ENCODE data around the gene KANK2.
"Not testable (repeated sequence)": the region's sequence is repeated elsewhere in the genome, so short reads cannot be mapped to it uniquely, and the experiment has no call there.

The KANK2 gene

GRCh38 chr19:11175920-11176319 lies 21.4 kb downstream of the KANK2 start:
- no peak for DNase-seq (ENCODE audit: low read depth in 1 of 2, low spot score in 1 of 2)

GRCh38 chr19:11174336-11174735 lies 23.0 kb downstream of the KANK2 start:
- no peak for DNase-seq (ENCODE audit: low read depth in 1 of 2, low spot score in 1 of 2)

DNA sequence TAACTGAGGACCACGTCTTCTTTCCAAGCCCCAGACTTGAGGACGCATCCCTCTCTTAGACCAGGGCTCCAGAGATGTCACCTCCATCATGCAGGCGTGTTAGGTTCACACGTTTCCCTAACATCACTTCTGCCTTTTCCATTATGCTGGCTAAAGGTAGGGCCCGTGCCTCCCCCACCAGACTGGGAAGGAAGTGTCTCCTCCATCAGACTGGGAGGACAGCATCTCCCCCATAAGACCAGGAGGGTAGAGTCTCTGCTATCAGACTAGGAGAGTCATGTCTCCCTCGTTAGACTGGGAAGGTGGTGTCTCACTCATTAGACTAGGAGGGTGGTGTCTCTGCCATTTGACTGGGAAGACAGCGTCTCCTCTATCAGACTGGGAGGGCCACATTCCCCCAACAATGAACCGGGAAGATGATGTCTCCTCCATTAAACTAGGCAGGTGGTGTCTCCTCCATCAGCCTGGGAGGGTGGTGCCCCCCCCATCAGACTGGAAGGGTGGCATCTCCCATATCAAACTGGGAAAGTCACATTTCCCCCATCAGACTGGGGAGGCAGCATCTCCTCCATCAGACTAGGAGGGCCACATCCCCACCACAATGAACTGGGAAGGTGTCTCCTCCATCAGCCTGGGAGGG lies 23.7 kb downstream of the KANK2 start:
- no peak for DNase-seq (ENCODE audit: low read depth in 1 of 2, low spot score in 1 of 2)

DNA sequence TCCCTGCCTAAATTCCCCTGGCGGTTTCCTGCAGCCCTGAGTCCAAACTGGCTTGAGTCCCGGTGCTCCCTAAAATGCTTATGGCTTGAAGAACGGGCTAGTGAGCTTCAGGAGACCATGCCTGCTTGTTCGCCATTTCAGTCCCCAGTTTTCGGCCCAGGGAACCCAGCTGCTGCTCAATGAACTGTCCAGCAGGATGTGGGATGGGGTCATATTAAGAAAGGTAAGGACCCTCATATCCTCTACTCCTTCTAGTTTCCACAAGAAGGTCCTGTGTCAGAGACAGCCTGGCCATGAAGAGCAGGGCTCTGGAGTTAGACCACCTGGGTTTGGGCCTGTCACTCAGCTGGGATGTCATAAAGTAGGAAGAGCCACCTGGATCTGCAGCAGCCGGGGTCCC lies 24.8 kb downstream of the KANK2 start:
- no peak for DNase-seq (ENCODE audit: low read depth in 1 of 2, low spot score in 1 of 2)

- DNase-seq (ENCODE audit: low read depth in 1 of 2, low spot score in 1 of 2): no peak
Measured at GRCh38 chr19:11171144-11171543, 26.2 kb downstream of the KANK2 start.

DNA sequence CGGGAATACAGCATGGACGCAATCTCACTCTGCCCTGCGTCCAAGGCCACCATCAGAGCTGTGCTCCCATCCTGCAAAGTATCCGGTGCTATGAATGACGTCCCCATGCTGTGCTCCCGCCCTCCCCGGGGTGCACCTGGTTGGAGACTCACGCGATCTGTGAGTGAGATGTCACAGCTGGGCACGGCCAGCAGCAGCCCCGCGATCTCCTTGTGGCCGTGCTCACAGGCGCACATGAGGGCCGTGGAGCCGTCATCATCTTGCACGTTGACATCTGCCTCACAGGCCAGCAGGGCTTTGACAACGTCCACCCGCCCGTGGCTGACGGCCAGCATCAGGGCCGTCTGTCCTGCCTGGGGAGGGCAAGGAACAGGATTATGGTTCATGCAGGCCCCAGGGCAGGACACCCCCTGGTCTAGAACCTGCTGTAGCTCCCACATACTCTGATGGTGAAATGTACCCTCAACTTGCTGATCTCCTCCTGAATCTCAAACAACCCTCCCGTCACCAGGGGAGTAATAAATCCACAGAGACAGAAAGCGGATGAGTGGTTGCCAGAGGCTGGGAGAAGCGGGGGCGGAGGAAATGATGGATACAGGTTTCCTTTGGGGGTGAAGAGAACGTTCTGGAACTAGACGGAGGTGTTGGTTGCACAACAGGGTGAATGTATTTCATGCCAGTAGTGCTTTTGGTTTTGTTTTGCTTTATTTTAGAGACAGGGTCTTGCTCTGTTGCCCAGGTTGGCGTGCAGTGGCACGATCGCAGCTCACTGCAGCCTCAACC lies 27.3 kb downstream of the KANK2 start:
- DNase-seq (ENCODE audit: low read depth in 1 of 2, low spot score in 1 of 2): no peak

DNA sequence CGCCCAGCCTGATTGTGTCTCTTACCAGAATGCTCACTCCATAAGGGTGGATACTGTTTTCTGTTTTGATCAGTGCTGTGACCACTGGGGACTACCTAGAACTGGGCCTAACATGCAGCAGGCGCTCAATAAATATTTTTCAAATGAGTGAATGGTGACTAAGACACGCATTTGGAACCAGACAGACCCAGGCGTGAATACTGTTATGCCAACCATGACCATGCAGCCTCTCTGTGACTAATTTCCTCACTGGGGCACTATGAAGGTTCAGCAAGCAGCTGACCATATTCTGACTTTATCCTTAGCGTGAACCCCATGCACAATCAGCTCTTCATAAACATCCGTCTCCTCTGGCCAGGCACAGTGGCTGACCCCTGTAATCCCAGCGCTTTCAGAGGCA lies 28.8 kb downstream of the KANK2 start:
- no peak for DNase-seq (ENCODE audit: low read depth in 1 of 2, low spot score in 1 of 2)

DNA sequence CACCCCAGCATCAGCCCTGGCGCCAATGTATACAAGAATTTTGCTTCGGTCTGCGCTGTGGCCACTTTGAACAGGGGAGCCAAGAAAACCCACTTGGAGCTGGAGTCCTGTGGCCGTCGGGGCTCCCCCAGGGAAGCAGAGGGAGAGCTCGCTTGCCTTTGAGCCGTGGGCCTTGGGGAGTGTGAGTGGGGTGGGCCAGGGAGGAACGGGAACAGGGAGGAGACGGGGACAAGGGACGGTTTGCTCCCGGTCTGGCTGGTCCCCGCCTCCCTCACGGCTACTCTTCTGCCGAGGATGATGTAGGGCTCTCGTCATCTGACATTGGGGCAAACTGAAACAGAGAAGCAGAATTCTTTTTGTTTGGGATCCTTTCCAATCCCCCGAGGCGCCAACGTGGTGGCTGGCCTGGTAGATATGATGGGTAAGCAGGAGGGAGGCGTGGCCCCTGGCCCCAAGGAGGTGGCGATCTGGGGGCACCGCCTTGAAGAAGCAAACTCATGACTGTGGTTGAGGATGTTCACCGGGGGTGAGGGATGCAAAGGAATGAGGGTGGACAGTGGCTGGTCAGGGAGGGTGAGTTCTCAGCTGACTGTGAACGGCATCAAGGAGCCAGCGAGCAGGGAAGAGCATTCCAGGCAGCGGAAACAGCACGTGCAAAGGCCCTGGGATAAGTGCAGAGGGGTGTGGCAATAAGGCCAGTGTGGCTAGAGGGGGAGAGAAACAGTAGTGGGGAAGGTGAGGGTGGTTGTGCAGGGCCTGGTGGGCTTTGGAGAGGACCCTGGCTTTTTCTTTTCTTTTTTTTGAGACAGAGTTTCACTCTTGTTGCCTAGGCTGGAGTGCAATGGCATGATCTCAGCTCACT lies 30.8 kb downstream of the KANK2 start:
- DNase-seq (ENCODE audit: low read depth in 1 of 2, low spot score in 1 of 2): no peak

- no peak for DNase-seq (ENCODE audit: low read depth in 1 of 2, low spot score in 1 of 2)
Measured at GRCh38 chr19:11165486-11166030, 31.8 kb downstream of the KANK2 start.

- no peak for DNase-seq (ENCODE audit: low read depth in 1 of 2, low spot score in 1 of 2)
Measured at GRCh38 chr19:11164879-11165406, 32.4 kb downstream of the KANK2 start.

GRCh38 chr19:11164296-11164695 lies 33.0 kb downstream of the KANK2 start:
- no peak for DNase-seq (ENCODE audit: low read depth in 1 of 2, low spot score in 1 of 2)

GRCh38 chr19:11160440-11160768 lies 36.9 kb downstream of the KANK2 start:
- not testable (repeated sequence) for DNase-seq (ENCODE audit: low read depth in 1 of 2, low spot score in 1 of 2)

- DNase-seq (ENCODE audit: low read depth in 1 of 2, low spot score in 1 of 2): no peak
Measured at GRCh38 chr19:11159598-11160439, 37.5 kb downstream of the KANK2 start.

DNA sequence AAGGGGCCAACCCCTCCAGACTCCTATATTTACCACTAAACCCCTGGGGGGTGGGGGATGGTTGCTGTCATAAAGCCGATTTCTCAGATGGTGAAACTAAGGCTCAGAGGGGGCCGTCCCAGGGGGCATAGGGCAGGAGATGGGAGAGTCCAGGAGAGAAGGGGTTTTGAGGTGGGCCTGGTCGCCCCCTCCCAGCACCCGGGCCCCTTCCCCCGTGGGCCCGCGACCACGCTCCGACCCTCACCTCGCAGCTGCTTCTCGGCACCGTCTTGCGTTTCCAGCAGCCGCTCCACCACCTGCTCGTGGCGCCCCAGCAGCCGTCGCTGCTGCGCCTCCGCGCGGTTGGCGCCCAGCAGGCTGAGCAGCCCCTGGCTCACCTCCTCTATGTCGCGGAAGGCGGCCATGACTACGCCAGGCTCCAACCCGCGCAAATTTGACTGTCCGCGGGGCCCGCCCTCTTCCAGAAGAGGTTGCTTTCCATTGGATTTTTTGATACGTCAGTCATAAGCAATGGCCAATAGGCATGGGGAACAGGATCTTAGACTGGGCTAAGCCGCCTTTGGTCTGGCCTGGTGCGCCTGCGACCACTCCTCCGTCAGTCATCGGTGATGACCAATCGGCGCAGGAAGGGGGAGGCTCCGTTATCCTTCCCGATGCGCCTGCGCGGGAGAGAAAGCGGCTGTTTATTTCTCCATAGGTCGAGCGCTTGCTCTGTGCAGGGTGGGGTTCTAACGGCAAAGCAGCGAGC lies 41.8 kb downstream of the KANK2 start, which contains the start of gene SPC24:
Gene SPC24 (minus strand): TSS at position 410 of the 748 bp plus-strand sequence. CDS start 6 bp downstream, at position 404.
- peak; percentile 74 to 77 for DNase-seq (ENCODE audit: low read depth in 1 of 2, low spot score in 1 of 2)

DNA sequence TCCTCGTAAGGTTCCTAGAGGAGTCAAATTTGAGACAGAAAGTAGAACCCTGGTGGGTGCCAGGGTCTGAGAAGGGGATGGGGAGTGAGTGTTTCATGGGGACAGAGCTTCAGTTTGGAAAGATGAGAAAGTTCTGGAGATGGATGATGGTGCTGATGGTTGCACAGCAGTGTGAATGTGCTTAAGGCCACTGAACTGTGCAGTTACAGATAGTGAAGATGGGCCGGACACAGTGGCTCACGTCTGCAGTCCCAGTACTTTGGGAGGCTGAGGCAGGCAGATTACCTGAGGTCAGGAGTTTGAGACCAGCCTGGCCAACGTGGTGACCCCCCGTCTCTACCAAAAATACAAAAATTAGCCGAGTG lies 42.7 kb downstream of the KANK2 start:
- DNase-seq (ENCODE audit: low read depth in 1 of 2, low spot score in 1 of 2): no peak

- DNase-seq (ENCODE audit: low read depth in 1 of 2, low spot score in 1 of 2): no peak
Measured at GRCh38 chr19:11152318-11153062, 44.9 kb downstream of the KANK2 start.

- no peak for DNase-seq (ENCODE audit: low read depth in 1 of 2, low spot score in 1 of 2)
Measured at GRCh38 chr19:11151181-11151580, 46.2 kb downstream of the KANK2 start.

GRCh38 chr19:11148001-11148400 lies 49.3 kb downstream of the KANK2 start:
- DNase-seq (ENCODE audit: low read depth in 1 of 2, low spot score in 1 of 2): no peak

GRCh38 chr19:11145536-11145924 lies 51.8 kb downstream of the KANK2 start:
- DNase-seq (ENCODE audit: low read depth in 1 of 2, low spot score in 1 of 2): no peak

Data from stimulated activated CD4-positive, alpha-beta T cell treated with anti-CD3 and anti-CD28 coated beads, Interleukin-15, amount 100 ng/mL, for 1 hour (primary cell).